CD14-positive monocyte (primary cell): ENCODE results near the gene ARL4D. TPM values are rescaled to one million over a fixed set of nuclear protein-coding genes. Genes with fewer than 3 reads are reported as not detected.

Experiments used
- DNase-seq, 3 donors: peaks; one replicate each; pipeline ENCODE4 v3.0.0-alpha.2; 2011 to 2022
- H2AFZ ChIP-seq: 2 replicates; pipeline ENCODE4 v1.6.0; 2012; ENCODE audit warnings: mild to moderate bottlenecking, low read depth, low read length, inconsistent platforms; ENCODE audit not compliant: insufficient read depth, poor library complexity, severe bottlenecking
- H3K27ac ChIP-seq, 2 donors: 1 replicate in 1 of 2; 2 replicates in 1 of 2; pipeline ENCODE4 v1.5.1; 2012 to 2013; ENCODE audit warnings: low read length in 2 of 2, control low read depth in 1 of 2, inconsistent platforms in 1 of 2, low read depth in 1 of 2, mild to moderate bottlenecking in 1 of 2
- H3K27me3 ChIP-seq, 2 donors: one replicate each; pipeline versions ENCODE4 v1.6.0 to v1.6.1; 2011 to 2013; ENCODE audit warnings: low read length in 2 of 2; ENCODE audit not compliant: control insufficient read depth in 2 of 2, insufficient read depth in 2 of 2
- H3K36me3 ChIP-seq, 2 donors: replicated peaks in 1 of 2; 1 replicate in 1 of 2; 2 replicates in 1 of 2; pipeline versions ENCODE4 v1.5.1 to v1.6.1; 2012 to 2013; ENCODE audit warnings: low read length in 2 of 2, control low read depth in 1 of 2, inconsistent platforms in 1 of 2, mild to moderate bottlenecking in 1 of 2; ENCODE audit not compliant: insufficient read depth in 2 of 2, control insufficient read depth in 1 of 2
- H3K4me1 ChIP-seq, 2 donors: 1 replicate in 1 of 2; 2 replicates in 1 of 2; pipeline versions ENCODE4 v1.5.1 to v1.6.1; 2012 to 2013; ENCODE audit warnings: low read length in 2 of 2, control low read depth in 1 of 2, inconsistent platforms in 1 of 2, mild to moderate bottlenecking in 1 of 2, moderate library complexity in 1 of 2; ENCODE audit not compliant: insufficient read depth in 2 of 2, control insufficient read depth in 1 of 2
- H3K4me2 ChIP-seq: replicated peaks from 2 replicates; pipeline ENCODE3; 2012; ENCODE audit warnings: low read length, moderate library complexity, mild to moderate bottlenecking; ENCODE audit not compliant: poor library complexity, severe bottlenecking; ENCODE audit errors: extremely low read depth
- H3K4me3 ChIP-seq, 3 experiments: fragments of 200-600 bp in 1 of 3; sonication (generic) in 1 of 3; replicated peaks in 1 of 3; 1 replicate in 2 of 3; 2 replicates in 1 of 3; pipeline ENCODE4 v1.5.1; 2011 to 2013; ENCODE audit warnings: low read length in 3 of 3, mild to moderate bottlenecking in 3 of 3, control low read depth in 2 of 3, low read depth in 2 of 3, inconsistent platforms in 1 of 3, moderate library complexity in 1 of 3
- H3K79me2 ChIP-seq: 2 replicates; pipeline ENCODE4 v1.6.0; 2012; ENCODE audit warnings: mild to moderate bottlenecking, control low read depth, inconsistent platforms, low read length, moderate library complexity; ENCODE audit not compliant: insufficient read depth
- H3K9ac ChIP-seq: 2 replicates; pipeline ENCODE4 v1.6.0; 2017; ENCODE audit warnings: low read length, mild to moderate bottlenecking; ENCODE audit not compliant: insufficient read depth, poor library complexity, severe bottlenecking
- H3K9me3 ChIP-seq, 2 donors: replicated peaks in 1 of 2; 1 replicate in 1 of 2; 2 replicates in 1 of 2; pipeline versions ENCODE4 v1.5.1 to v1.6.1; 2012 to 2013; ENCODE audit warnings: low read length in 2 of 2, control low read depth in 1 of 2; ENCODE audit not compliant: control insufficient read depth in 1 of 2, insufficient read depth in 1 of 2
- H4K20me1 ChIP-seq: 2 replicates; pipeline ENCODE4 v1.6.0; 2012; ENCODE audit warnings: mild to moderate bottlenecking, low read length, control low read depth, moderate library complexity; ENCODE audit not compliant: insufficient read depth
- H3K27ac Mint-ChIP-seq, 7 donors: one replicate each; pipeline ENCODE4 v1.8.0; 2020; ENCODE audit warnings: mild to moderate bottlenecking in 7 of 7, mixed read lengths in 7 of 7, moderate library complexity in 6 of 7, inconsistent platforms in 2 of 7
- H3K27me3 Mint-ChIP-seq, 3 donors: one replicate each; pipeline ENCODE4 v1.8.0; 2021 to 2022; ENCODE audit warnings: low read depth in 3 of 3, mild to moderate bottlenecking in 3 of 3, mixed read lengths in 3 of 3, moderate library complexity in 3 of 3, inconsistent platforms in 1 of 3
- H3K36me3 Mint-ChIP-seq, 2 donors: one replicate each; pipeline ENCODE4 v1.8.0; 2020; ENCODE audit warnings: mixed read lengths in 2 of 2, inconsistent platforms in 1 of 2, mild to moderate bottlenecking in 1 of 2
- H3K4me1 Mint-ChIP-seq: one replicate; pipeline ENCODE4 v1.8.0; 2020; ENCODE audit warnings: mild to moderate bottlenecking, mixed read lengths
- H3K4me3 Mint-ChIP-seq, 2 donors: one replicate each; pipeline ENCODE4 v1.8.0; 2020; ENCODE audit warnings: mild to moderate bottlenecking in 2 of 2, mixed read lengths in 2 of 2, moderate library complexity in 1 of 2
- H3K9me3 Mint-ChIP-seq, 7 donors: one replicate each; pipeline ENCODE4 v1.8.0; 2020 to 2022; ENCODE audit warnings: mixed read lengths in 7 of 7, mild to moderate bottlenecking in 6 of 7, moderate library complexity in 6 of 7, inconsistent platforms in 2 of 7
- WGBS: methylation state at CpG from one replicate; pipeline ENCODE4 v1.1.5; 2013; ENCODE audit warnings: missing lambda C conversion rate; ENCODE audit not compliant: insufficient coverage; 5-methylcytosine and 5-hydroxymethylcytosine counted together
- intact Hi-C, 2 donors: fragments of 100-400 bp; cut with micrococcal nuclease; formaldehyde crosslinking; loops; one replicate each; pipeline versions ENCODE4 v1.15.0 to v1.15.1; 2023
- polyA plus RNA-seq, 3 donors: library from polyadenylated mRNA; depleted of rRNA in 1 of 3; unstranded in 2 of 3; stranded (reverse) in 1 of 3; fragments of 300-500 nt in 2 of 3; fragments of >200 nt in 1 of 3; fragmentation: Illumina TruSeq in 2 of 3; gene quantifications; 1 replicate in 2 of 3; 2 replicates in 1 of 3; pipeline ENCODE4 v1.2.3, GENCODE V29; 2012 to 2021
- TF ChIP-seq, protein P1 (sequence below): fragments of 200-600 bp; IDR thresholded peaks from one replicate; pipeline ENCODE4 v1.8.0; 2022; ENCODE audit warnings: antibody characterized with exemption, mild to moderate bottlenecking

ARL4D gene
- polyA plus RNA-seq, 3 donors = 0.75 to 2.4 (median 1.7) TPM

DNA sequence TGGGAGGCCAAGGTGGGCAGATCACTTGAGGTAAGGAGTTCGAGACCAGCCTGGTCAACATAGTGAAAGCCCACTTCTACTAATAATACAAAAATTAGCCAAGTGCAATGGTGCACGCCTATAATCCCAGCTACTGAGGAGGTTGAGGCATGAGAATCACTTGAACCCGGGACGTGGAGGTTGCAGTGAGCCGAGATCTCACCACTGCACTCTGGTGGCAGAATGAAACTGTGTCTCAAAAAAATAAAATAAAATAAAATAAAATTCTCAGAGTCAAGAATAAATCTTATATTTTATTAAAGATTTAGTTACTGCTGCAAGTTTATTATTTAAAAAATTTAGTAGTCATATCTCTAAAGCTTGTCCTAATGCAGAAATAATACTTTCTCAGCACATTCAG lies 29.7 kb downstream of the ARL4D start:
- H3K4me3 Mint-ChIP-seq = no peak overlapping the region
- intact Hi-C loops = no loop called here
- Histone ChIP-seq H3K27me3 (peaks cover 3% of the 10 kb centered on the region in 2 donors), H3K4me1 (peaks cover 9 to 10% of the 10 kb centered on the region in 2 donors), H2AFZ (no peak overlapping the region), H3K4me2 (no peak overlapping the region), H3K9ac (no peak overlapping the region), H3K4me3 (no peak overlapping the region), H3K36me3 (no peaks in the 10 kb centered on the region), H3K79me2 (no peaks in the 10 kb centered on the region), H4K20me1 (no peaks in the 10 kb centered on the region), H3K27ac (no peak overlapping the region), H3K9me3 (no peaks in the 10 kb centered on the region)
- no CpG with 5 or more reads among the region's 5 CpGs for WGBS
- peaks cover 0 to 1% (median 0%) of the 10 kb centered on the region in 7 donors for H3K9me3 Mint-ChIP-seq
- H3K36me3 Mint-ChIP-seq = no peaks in the 10 kb centered on the region
- TF ChIP-seq, protein P1, sequence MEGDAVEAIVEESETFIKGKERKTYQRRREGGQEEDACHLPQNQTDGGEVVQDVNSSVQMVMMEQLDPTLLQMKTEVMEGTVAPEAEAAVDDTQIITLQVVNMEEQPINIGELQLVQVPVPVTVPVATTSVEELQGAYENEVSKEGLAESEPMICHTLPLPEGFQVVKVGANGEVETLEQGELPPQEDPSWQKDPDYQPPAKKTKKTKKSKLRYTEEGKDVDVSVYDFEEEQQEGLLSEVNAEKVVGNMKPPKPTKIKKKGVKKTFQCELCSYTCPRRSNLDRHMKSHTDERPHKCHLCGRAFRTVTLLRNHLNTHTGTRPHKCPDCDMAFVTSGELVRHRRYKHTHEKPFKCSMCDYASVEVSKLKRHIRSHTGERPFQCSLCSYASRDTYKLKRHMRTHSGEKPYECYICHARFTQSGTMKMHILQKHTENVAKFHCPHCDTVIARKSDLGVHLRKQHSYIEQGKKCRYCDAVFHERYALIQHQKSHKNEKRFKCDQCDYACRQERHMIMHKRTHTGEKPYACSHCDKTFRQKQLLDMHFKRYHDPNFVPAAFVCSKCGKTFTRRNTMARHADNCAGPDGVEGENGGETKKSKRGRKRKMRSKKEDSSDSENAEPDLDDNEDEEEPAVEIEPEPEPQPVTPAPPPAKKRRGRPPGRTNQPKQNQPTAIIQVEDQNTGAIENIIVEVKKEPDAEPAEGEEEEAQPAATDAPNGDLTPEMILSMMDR = peak; percentile 23
- no peak overlapping the region for H3K27ac Mint-ChIP-seq
- peaks cover 9% of the 10 kb centered on the region for H3K4me1 Mint-ChIP-seq
- no peak for DNase-seq
- peaks cover 10 to 25% (median 14%) of the 10 kb centered on the region in 3 donors for H3K27me3 Mint-ChIP-seq

GRCh38 chr17:43430936-43431713 lies 32.3 kb downstream of the ARL4D start:
- H3K27me3 ChIP-seq = peaks cover 2 to 5% of the 10 kb centered on the region in 2 donors
- no peak overlapping the region for H3K9ac ChIP-seq
- TF ChIP-seq, protein P1 = no peak
- no peaks in the 10 kb centered on the region for H4K20me1 ChIP-seq
- no peak overlapping the region for H3K4me3 ChIP-seq
- no peak overlapping the region for H3K27ac ChIP-seq
- Mint-ChIP-seq H3K4me1 (peaks cover 9% of the 10 kb centered on the region), H3K36me3 (no peaks in the 10 kb centered on the region), H3K9me3 (peaks cover 0 to 3% (median 0%) of the 10 kb centered on the region in 7 donors), H3K27ac (no peak overlapping the region), H3K4me3 (no peak overlapping the region), H3K27me3 (peaks cover 5 to 21% (median 7%) of the 10 kb centered on the region in 3 donors)
- peaks cover 9 to 10% of the 10 kb centered on the region in 2 donors for H3K4me1 ChIP-seq
- H2AFZ ChIP-seq = no peak overlapping the region
- no peaks in the 10 kb centered on the region for H3K36me3 ChIP-seq
- WGBS = 100% methylated on average over 1 of the region's 6 CpGs
- DNase-seq = no peak
- H3K4me2 ChIP-seq = no peak overlapping the region
- intact Hi-C loops = no loop called here
- H3K9me3 ChIP-seq = no peaks in the 10 kb centered on the region
- no peaks in the 10 kb centered on the region for H3K79me2 ChIP-seq
